SH-SY5Y (cell line): ENCODE measurements around the gene SKP2.

ENCODE experiments used
- GATA2 ChIP-seq: IDR thresholded peaks from 2 replicates; pipeline ENCODE4 v1.6.1; 2011; ENCODE audit warnings: mild to moderate bottlenecking, low read depth, low read length
- GATA3 ChIP-seq: IDR thresholded peaks from 2 replicates; pipeline ENCODE4 v1.6.1; 2011; ENCODE audit warnings: low read depth, mild to moderate bottlenecking, low read length, moderate library complexity

DNA sequence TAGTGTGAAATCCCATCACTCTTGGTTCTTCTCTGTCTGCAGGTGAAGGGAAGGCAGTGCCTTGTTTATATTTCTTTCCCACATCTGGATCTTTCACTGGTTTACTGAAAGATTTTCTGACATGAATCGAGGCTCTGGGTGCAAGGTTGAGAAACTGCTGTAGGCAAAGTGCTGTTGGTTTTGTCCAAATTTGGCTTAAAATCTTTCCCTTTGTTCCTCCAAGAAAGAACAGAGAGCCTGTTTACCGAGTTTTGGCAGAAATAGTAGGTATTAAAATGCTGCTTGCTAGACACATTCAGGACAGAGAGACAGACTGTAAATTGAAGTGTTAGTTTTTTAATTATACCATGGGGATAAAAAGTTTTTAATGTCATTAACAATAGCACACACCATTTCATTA lies 21.5 kb downstream of the SKP2 start:
- TF ChIP-seq GATA2 = no peak
- no peak for TF ChIP-seq GATA3
